ENCODE results near the gene RGS7.

The RGS7 gene

GRCh38 chr1:241202401-241202800 lies 154.6 kb downstream of the RGS7 start:
- H2AFZ ChIP-seq, result no peak overlapping the region
- no peak for TF ChIP-seq CTCF (IDR thresholded peaks at IDR 0.05)

GRCh38 chr1:241186716-241187115 lies 170.3 kb downstream of the RGS7 start:
- TF ChIP-seq CTCF (IDR thresholded peaks at IDR 0.05), result no peak
- Histone ChIP-seq H3K27me3 (ENCODE audit: control insufficient read depth, insufficient read depth, low read length) (no peaks in the 10 kb centered on the region), H3K4me2 (ENCODE audit: low read length) (no peak overlapping the region), H3K27ac (no peak overlapping the region), H3K4me1 (no peaks in the 10 kb centered on the region), H2AFZ (no peak overlapping the region), H3K79me2 (no peaks in the 10 kb centered on the region), H3K9me3 (ENCODE audit: control insufficient read depth, low read length) (no peaks in the 10 kb centered on the region), H3K36me3 (ENCODE audit: control insufficient read depth, insufficient read depth, low read length) (no peaks in the 10 kb centered on the region), H3K4me3 (ENCODE audit: low read depth, low read length) (no peak overlapping the region), H3K9ac (no peak overlapping the region)

More at GRCh38 chr1:241202401-241202800, 154.6 kb downstream of the RGS7 start:
- no peaks in the 10 kb centered on the region for H3K4me1 ChIP-seq
- no peak overlapping the region for H3K27ac ChIP-seq
- H3K4me3 ChIP-seq (ENCODE audit: low read depth, low read length), result no peak overlapping the region
- no peak overlapping the region for H3K9ac ChIP-seq
- no peaks in the 10 kb centered on the region for H3K9me3 ChIP-seq (ENCODE audit: control insufficient read depth, low read length)
- no peaks in the 10 kb centered on the region for H3K27me3 ChIP-seq (ENCODE audit: control insufficient read depth, insufficient read depth, low read length)
- no peaks in the 10 kb centered on the region for H3K79me2 ChIP-seq
- no peak overlapping the region for H3K4me2 ChIP-seq (ENCODE audit: low read length)
- H3K36me3 ChIP-seq (ENCODE audit: control insufficient read depth, insufficient read depth, low read length), result no peaks in the 10 kb centered on the region

- no peaks in the 10 kb centered on the region for H3K4me1 ChIP-seq
- H3K79me2 ChIP-seq, result no peaks in the 10 kb centered on the region
- H3K27me3 ChIP-seq (ENCODE audit: control insufficient read depth, insufficient read depth, low read length), result no peaks in the 10 kb centered on the region
- no peak overlapping the region for H3K9ac ChIP-seq
- H3K27ac ChIP-seq, result no peak overlapping the region
- H3K4me2 ChIP-seq (ENCODE audit: low read length), result no peak overlapping the region
- no peak for TF ChIP-seq CTCF (IDR thresholded peaks at IDR 0.05)
- H3K36me3 ChIP-seq (ENCODE audit: control insufficient read depth, insufficient read depth, low read length), result no peaks in the 10 kb centered on the region
- no peaks in the 10 kb centered on the region for H3K9me3 ChIP-seq (ENCODE audit: control insufficient read depth, low read length)
- H3K4me3 ChIP-seq (ENCODE audit: low read depth, low read length), result no peak overlapping the region
- no peak overlapping the region for H2AFZ ChIP-seq
Observed at GRCh38 chr1:241181971-241182370, 175.0 kb downstream of the RGS7 start.

GRCh38 chr1:241181471-241181870 lies 175.5 kb downstream of the RGS7 start:
- Histone ChIP-seq H3K9ac (no peak overlapping the region), H3K79me2 (no peaks in the 10 kb centered on the region), H3K36me3 (ENCODE audit: control insufficient read depth, insufficient read depth, low read length) (no peaks in the 10 kb centered on the region), H3K4me2 (ENCODE audit: low read length) (no peak overlapping the region), H3K27ac (no peak overlapping the region), H2AFZ (no peak overlapping the region), H3K4me1 (no peaks in the 10 kb centered on the region), H3K9me3 (ENCODE audit: control insufficient read depth, low read length) (no peaks in the 10 kb centered on the region), H3K27me3 (ENCODE audit: control insufficient read depth, insufficient read depth, low read length) (no peaks in the 10 kb centered on the region), H3K4me3 (ENCODE audit: low read depth, low read length) (no peak overlapping the region)
- TF ChIP-seq CTCF (IDR thresholded peaks at IDR 0.05), result no peak

GRCh38 chr1:241180569-241180968 lies 176.4 kb downstream of the RGS7 start:
- Histone ChIP-seq H3K36me3 (ENCODE audit: control insufficient read depth, insufficient read depth, low read length) (no peaks in the 10 kb centered on the region), H3K4me3 (ENCODE audit: low read depth, low read length) (no peak overlapping the region), H3K9me3 (ENCODE audit: control insufficient read depth, low read length) (no peaks in the 10 kb centered on the region), H3K4me1 (no peaks in the 10 kb centered on the region), H3K4me2 (ENCODE audit: low read length) (no peak overlapping the region), H3K79me2 (no peaks in the 10 kb centered on the region), H2AFZ (no peak overlapping the region), H3K9ac (no peak overlapping the region), H3K27me3 (ENCODE audit: control insufficient read depth, insufficient read depth, low read length) (no peaks in the 10 kb centered on the region), H3K27ac (no peak overlapping the region)
- TF ChIP-seq CTCF (IDR thresholded peaks at IDR 0.05), result no peak

Data from parathyroid adenoma (tissue), 2 donors.